MG63 (cell line): ENCODE results near the gene FAM222A. TPM values are rescaled to one million over a fixed set of nuclear protein-coding genes. Genes with fewer than 3 reads are reported as not detected.

Experiments
- DNase-seq: peaks from one replicate; pipeline ENCODE4 v3.0.0-alpha.2; 2020
- H3K27me3 ChIP-seq: fragments of 250-450 bp; sonication (Bioruptor Pico); 2 replicates; pipeline ENCODE4 v1.5.1; 2020; ENCODE audit warnings: mild to moderate bottlenecking, moderate library complexity
- H3K36me3 ChIP-seq: fragments of 250-450 bp; sonication (Bioruptor Pico); 2 replicates; pipeline ENCODE4 v1.5.1; 2020; ENCODE audit warnings: mild to moderate bottlenecking, moderate library complexity
- H3K4me3 ChIP-seq: fragments of 250-450 bp; sonication (Bioruptor Pico); 2 replicates; pipeline ENCODE4 v1.5.1; 2020; ENCODE audit warnings: mild to moderate bottlenecking, moderate library complexity
- H3K9me3 ChIP-seq: fragments of 250-450 bp; sonication (Bioruptor Pico); 2 replicates; pipeline ENCODE4 v1.5.1; 2020; ENCODE audit warnings: mild to moderate bottlenecking, moderate library complexity
- total RNA-seq: library from RNA; depleted of rRNA; stranded (reverse); fragments of >200 nt; shearing (Covaris generic); gene quantifications from 2 replicates; pipeline ENCODE4 v1.2.3, GENCODE V29; 2014; ENCODE audit warnings: low replicate concordance

FAM222A gene
- total RNA-seq, 1 experiment from 2014 or later = 1.8 TPM

- no peak overlapping the region for H3K4me3 ChIP-seq
- no peak for DNase-seq
- no peaks in the 10 kb centered on the region for H3K36me3 ChIP-seq
- no peaks in the 10 kb centered on the region for H3K9me3 ChIP-seq
- no peaks in the 10 kb centered on the region for H3K27me3 ChIP-seq
Observed at GRCh38 chr12:109704371-109705098, 9.1 kb upstream of the FAM222A start.

DNA sequence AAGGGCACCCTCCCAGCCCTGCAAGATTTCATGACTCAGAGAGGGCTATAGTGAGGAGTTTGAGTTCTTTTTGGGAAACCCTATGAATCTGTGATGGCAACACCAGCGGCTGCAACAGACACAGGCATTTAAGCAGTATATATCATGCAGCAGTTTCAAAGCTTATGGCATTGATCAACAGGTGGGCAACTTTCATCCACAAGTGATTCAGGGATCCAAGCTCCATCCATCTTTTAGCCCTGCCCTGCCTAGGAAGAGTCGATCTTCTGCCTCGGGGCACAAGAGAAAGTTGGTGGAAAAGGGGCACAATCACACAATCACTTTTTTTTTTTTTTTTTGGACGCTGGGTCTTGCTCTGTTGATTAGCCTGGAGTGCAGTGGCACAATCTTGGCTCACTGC is 8.3 kb upstream of the FAM222A start:
- no peak for DNase-seq
- Histone ChIP-seq H3K9me3 (no peaks in the 10 kb centered on the region), H3K4me3 (no peak overlapping the region), H3K36me3 (no peaks in the 10 kb centered on the region), H3K27me3 (no peaks in the 10 kb centered on the region)

- H3K4me3 ChIP-seq = no peak overlapping the region
- no peaks in the 10 kb centered on the region for H3K9me3 ChIP-seq
- no peaks in the 10 kb centered on the region for H3K36me3 ChIP-seq
- H3K27me3 ChIP-seq = no peaks in the 10 kb centered on the region
- DNase-seq = no peak
Observed at GRCh38 chr12:109706398-109706746, 7.3 kb upstream of the FAM222A start.

- Histone ChIP-seq H3K36me3 (no peaks in the 10 kb centered on the region), H3K9me3 (no peaks in the 10 kb centered on the region), H3K27me3 (no peaks in the 10 kb centered on the region), H3K4me3 (no peak overlapping the region)
- no peak for DNase-seq
Observed at GRCh38 chr12:109706747-109707469, 6.7 kb upstream of the FAM222A start.

GRCh38 chr12:109707470-109707821 is 6.2 kb upstream of the FAM222A start:
- Histone ChIP-seq H3K27me3 (no peaks in the 10 kb centered on the region), H3K36me3 (no peaks in the 10 kb centered on the region), H3K4me3 (no peak overlapping the region), H3K9me3 (no peaks in the 10 kb centered on the region)
- no peak for DNase-seq

- H3K36me3 ChIP-seq = no peaks in the 10 kb centered on the region
- no peak overlapping the region for H3K4me3 ChIP-seq
- no peaks in the 10 kb centered on the region for H3K27me3 ChIP-seq
- no peaks in the 10 kb centered on the region for H3K9me3 ChIP-seq
- DNase-seq = no peak
Observed at GRCh38 chr12:109708939-109709338, 4.7 kb upstream of the FAM222A start.

DNA sequence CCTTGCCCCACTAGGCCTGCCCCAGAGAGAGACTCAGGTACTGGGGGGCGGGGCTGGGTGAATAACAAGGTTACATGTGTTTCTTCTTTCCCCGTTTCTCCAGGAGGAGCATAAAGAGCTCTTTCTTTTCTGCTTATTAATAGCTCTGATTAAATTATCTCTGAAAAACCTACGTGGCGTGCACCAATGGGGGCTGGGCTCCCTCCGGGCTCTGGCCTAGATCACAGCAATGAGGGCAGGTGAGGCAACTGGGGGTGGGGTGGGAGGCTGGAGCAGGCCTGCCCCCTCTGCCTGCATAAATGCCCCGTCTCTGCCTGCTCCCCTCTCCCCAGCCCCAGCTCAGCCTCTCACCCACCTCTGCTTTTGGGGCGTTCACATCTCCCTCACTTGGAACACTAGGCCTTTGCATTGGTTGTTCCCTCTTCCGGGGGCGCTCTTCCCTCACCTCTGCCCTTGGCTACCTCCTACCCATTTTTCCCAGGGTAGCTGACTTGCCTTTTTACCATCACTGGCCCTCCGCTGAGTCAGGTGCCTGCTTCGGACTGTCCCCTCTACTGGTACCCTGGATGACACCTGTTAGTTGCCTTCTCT is 4.1 kb upstream of the FAM222A start:
- no peaks in the 10 kb centered on the region for H3K27me3 ChIP-seq
- H3K4me3 ChIP-seq = no peak overlapping the region
- H3K36me3 ChIP-seq = no peaks in the 10 kb centered on the region
- no peaks in the 10 kb centered on the region for H3K9me3 ChIP-seq
- DNase-seq = no peak

GRCh38 chr12:109710205-109710746 is 3.3 kb upstream of the FAM222A start:
- DNase-seq = no peak
- Histone ChIP-seq H3K36me3 (no peaks in the 10 kb centered on the region), H3K27me3 (no peaks in the 10 kb centered on the region), H3K9me3 (no peaks in the 10 kb centered on the region), H3K4me3 (no peak overlapping the region)

DNA sequence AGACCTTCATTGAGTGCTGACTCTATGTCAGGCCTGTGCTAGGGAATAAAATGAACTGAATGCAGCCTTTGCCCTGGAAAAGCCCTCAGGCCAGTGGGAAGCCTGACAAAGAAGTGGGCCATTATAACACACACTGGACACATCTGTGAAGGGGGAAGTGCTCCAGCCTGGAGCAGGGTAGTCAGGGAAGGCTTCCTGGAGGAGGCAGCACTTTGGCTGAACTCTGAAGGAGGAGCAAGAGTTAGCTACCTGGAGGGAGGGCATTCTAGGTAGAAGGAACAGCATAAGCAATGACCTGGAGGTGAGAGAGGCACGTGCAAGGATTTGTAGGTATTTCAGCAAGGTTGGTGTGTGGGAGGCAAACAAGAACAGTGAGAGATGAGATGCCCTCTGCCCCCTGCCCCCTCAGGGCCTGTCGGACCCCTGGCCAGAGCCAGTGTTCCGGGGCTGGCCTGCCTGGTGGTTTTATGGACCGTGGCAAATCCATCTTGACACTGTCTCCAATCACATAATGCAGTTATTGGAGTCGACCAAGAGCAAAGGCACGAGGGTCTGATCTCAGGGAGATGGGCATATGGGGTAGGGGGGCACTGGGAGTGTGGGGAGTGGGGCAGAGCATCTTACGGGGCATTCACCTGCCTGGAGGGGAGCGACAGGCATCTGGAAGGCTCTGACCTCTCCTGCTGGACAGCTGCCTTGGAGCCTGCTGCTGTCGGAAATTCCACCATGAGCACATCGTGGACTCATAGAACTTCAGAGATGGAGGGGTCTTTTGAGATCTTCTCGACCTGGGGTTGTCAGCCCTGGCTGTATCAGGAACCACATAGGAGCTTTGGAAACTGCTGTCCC is 2.7 kb upstream of the FAM222A start:
- no peak overlapping the region for H3K4me3 ChIP-seq
- DNase-seq = peak; percentile 63
- no peaks in the 10 kb centered on the region for H3K9me3 ChIP-seq
- no peaks in the 10 kb centered on the region for H3K27me3 ChIP-seq
- no peaks in the 10 kb centered on the region for H3K36me3 ChIP-seq

DNA sequence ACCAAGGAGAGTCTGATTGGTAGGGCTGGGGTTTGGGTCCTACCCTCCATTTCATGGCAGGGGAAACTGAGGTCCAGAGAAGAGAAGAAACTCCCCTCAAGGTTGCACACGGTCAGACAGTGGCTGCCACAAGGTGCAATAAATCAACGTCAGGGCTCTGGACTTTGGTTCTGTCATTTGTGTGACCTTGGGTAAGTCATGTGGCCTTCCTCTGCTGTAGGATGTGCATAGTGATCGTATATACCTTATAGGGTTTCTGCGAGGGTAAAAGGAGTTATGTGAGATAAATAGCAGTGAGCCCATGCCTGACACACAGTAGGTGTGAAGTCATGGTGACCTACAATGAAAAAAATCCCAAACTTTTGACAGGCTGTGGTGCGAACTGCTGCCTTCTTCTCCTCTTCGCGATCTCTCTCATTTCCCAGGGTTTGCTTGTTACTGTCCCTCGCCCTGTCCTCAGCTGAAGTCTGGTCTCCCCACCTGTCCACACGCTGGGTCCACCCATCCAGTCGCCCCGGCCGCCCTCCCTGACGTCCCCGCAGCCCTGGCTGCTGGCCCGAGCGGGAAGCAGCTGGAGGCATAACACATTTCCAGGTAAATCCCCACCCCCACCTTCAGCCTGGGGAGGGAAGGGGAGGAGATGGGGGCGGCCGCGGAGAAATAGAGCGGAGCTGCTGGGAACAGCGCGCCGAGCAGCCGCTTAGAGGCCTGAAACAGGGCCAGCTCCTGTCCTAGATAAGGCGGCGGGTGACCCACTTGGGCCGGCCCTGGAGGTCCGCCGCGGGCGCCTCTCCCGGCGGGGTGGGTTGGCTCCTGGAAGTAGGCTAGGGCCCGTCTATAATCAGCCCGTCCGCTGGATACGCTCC is 1.8 kb upstream of the FAM222A start:
- no peaks in the 10 kb centered on the region for H3K36me3 ChIP-seq
- no peaks in the 10 kb centered on the region for H3K27me3 ChIP-seq
- H3K9me3 ChIP-seq = no peaks in the 10 kb centered on the region
- no peak for DNase-seq
- H3K4me3 ChIP-seq = no peak overlapping the region

DNA sequence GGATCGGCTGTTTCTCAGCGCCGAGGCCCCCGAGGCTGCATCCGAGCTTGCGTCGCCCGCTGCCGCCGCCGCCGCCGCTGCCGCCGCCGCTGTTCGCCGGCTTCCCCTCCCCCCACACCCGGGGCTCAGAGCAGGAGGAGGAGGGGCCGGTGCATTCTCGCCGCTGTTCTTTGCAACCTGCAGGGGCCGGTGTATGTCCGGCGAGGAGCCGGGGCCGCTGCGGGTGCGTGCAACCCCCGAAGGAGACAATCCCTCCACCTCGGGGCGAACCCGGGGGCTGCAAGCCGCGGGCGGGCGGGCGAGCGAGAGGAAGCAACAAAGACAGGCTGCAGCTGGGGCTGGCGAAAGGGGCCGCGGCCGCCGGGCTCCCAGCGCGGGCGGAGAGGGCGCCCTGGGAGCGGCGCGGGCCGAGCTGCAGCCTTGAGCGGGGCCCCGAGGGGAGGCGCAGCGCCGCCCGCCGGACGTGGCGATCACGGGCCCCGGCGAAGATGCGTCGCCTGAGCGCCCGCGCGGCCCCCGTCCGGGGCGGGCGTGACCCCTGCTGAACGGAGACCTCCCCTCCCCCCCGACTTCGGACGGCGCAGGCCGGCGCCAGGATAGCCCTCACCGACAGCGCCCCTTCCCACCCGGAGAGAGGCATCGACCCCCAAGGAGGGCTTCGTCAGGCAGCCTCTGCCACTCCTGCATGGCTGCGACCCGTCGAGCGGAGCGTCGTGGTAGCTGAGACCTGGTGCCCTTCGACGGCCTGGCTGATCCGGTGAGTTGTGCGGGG is 702 bp downstream of the FAM222A start:
- H3K27me3 ChIP-seq = no peaks in the 10 kb centered on the region
- no peaks in the 10 kb centered on the region for H3K36me3 ChIP-seq
- peak; percentile 33 for DNase-seq
- no peaks in the 10 kb centered on the region for H3K9me3 ChIP-seq
- H3K4me3 ChIP-seq = peak overlapping the region; percentile 51

GRCh38 chr12:109714913-109715244 is 1.3 kb downstream of the FAM222A start:
- H3K9me3 ChIP-seq = no peaks in the 10 kb centered on the region
- H3K4me3 ChIP-seq = no peak overlapping the region; the same call in 1 of the 2 replicates
- H3K27me3 ChIP-seq = no peaks in the 10 kb centered on the region
- H3K36me3 ChIP-seq = no peaks in the 10 kb centered on the region
- DNase-seq = no peak

- Histone ChIP-seq H3K4me3 (no peak overlapping the region), H3K9me3 (no peaks in the 10 kb centered on the region), H3K36me3 (no peaks in the 10 kb centered on the region), H3K27me3 (no peaks in the 10 kb centered on the region)
- DNase-seq = no peak
Observed at GRCh38 chr12:109715310-109716091, 1.9 kb downstream of the FAM222A start.

DNA sequence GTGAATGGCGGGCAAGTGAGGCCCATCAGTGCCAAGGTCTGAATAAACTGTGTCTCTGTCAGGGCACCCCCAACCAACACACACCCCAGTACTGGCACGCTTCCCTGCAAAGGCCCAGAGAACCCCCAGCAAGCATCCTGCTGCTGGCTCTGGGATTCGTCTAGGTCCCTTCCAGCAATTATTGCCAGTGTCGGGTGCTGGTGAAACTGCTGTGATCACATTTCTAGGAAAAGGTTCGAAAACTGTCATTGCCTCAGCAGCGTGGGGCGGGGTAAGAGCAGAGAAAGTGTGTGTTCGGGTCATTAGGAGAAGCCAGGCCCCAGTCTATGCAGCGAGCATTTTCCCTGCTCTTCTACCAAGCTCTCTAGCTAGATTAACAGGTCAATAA is 2.5 kb downstream of the FAM222A start:
- Histone ChIP-seq H3K36me3 (no peaks in the 10 kb centered on the region), H3K9me3 (no peaks in the 10 kb centered on the region), H3K4me3 (no peak overlapping the region), H3K27me3 (no peaks in the 10 kb centered on the region)
- DNase-seq = no peak
